SK-N-MC (cell line): ENCODE data around the gene MRPS30.
A peak's percentile ranks its signal among the peaks of the same experiment; 100 is the strongest.
"Not testable (repeated sequence)": the region's sequence is repeated elsewhere in the genome, so short reads cannot be mapped to it uniquely, and the experiment has no call there.

Experiments
- DNase-seq: peaks from one replicate; pipeline ENCODE4 v3.0.0-alpha.2; 2011; ENCODE audit warnings: low read depth, low spot score
- H3K27ac ChIP-seq: fragments of 200-600 bp; sonication (generic); 2 replicates; pipeline ENCODE4 v1.5.1; 2016; ENCODE audit warnings: mixed run types
- H3K36me3 ChIP-seq: fragments of 200-600 bp; sonication (generic); 2 replicates; pipeline ENCODE4 v1.6.1; 2017; ENCODE audit warnings: antibody characterized with exemption, low read length, mixed read lengths; ENCODE audit not compliant: insufficient read depth
- H3K4me3 ChIP-seq: fragments of 200-600 bp; sonication (generic); 2 replicates; pipeline ENCODE4 v1.5.1; 2016
- H3K9ac ChIP-seq: fragments of 200-600 bp; sonication (generic); 2 replicates; pipeline ENCODE4 v1.8.0; 2017; ENCODE audit warnings: mixed run types, mixed read lengths; ENCODE audit not compliant: insufficient read length
- H3K9me3 ChIP-seq: fragments of 200-600 bp; sonication (generic); 2 replicates; pipeline ENCODE4 v1.6.1; 2017; ENCODE audit warnings: low read depth, mild to moderate bottlenecking, antibody characterized with exemption, low read length, moderate library complexity, mixed read lengths
- EZH2 ChIP-seq: fragments of 200-600 bp; sonication (generic); IDR thresholded peaks from one replicate; pipeline ENCODE4 v1.6.1; 2017; ENCODE audit warnings: antibody characterized with exemption
- FOXP2 ChIP-seq: optimal IDR thresholded peaks from 2 replicates; pipeline ENCODE3; 2011; ENCODE audit warnings: mild to moderate bottlenecking, moderate library complexity; ENCODE audit not compliant: insufficient read depth; ENCODE audit errors: extremely low read length, control extremely low read depth
- POLR2AphosphoS5 ChIP-seq: IDR thresholded peaks from 2 replicates; pipeline ENCODE4 v1.6.1; 2012; ENCODE audit warnings: mild to moderate bottlenecking, low read depth, low read length, borderline replicate concordance

The MRPS30 gene

DNA sequence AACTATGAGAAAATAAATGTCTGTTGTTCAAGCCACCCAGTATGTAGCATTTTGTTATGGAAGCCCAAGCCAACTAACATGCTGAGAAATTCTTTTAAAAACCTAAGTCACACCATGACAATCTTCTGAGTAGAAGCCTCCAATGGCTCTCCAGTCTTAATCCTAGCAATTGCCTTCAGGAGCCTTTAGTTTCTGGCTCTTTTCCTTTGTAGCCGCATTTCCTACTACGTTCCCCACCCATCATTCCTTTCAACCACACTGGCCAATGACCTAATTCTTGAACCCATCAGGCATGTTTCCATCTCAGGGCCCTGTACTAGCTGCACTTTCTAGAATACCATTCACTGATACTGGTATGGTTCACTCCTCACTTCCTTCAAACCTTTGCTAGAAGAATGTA is 2.1 kb upstream of the MRPS30 start:
- TF ChIP-seq FOXP2 = no peak
- no peak for TF ChIP-seq POLR2AphosphoS5
- no peak for TF ChIP-seq EZH2
- H3K36me3 ChIP-seq = peaks cover 10% of the 10 kb centered on the region
- no peak overlapping the region for H3K27ac ChIP-seq
- no peak overlapping the region for H3K9ac ChIP-seq
- H3K9me3 ChIP-seq = no peaks in the 10 kb centered on the region
- DNase-seq = no peak
- no peak overlapping the region for H3K4me3 ChIP-seq

DNA sequence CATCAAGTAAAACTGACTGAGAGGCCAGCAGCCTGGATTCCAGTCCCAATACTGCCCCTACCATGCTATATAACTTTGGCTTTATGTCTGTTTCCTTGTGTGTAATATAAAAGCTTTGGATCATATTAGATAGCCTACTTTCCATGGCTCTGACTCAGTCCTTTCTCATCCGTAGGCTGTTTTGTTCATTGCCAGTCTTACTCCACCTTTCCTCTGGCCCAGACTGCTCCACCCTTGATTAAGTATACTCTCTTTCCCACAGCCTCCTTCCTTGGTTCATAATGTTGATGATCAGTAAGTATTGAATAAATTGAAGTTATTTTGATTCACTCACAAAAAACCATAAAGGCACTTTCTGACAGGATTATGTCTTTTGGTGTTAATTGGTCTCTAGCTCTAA is 1.5 kb upstream of the MRPS30 start:
- Histone ChIP-seq H3K36me3 (peaks cover 16% of the 10 kb centered on the region), H3K9ac (no peak overlapping the region), H3K27ac (no peak overlapping the region), H3K4me3 (no peak overlapping the region), H3K9me3 (no peaks in the 10 kb centered on the region)
- no peak for DNase-seq
- TF ChIP-seq EZH2 = no peak
- TF ChIP-seq FOXP2 = no peak
- TF ChIP-seq POLR2AphosphoS5 = no peak

DNA sequence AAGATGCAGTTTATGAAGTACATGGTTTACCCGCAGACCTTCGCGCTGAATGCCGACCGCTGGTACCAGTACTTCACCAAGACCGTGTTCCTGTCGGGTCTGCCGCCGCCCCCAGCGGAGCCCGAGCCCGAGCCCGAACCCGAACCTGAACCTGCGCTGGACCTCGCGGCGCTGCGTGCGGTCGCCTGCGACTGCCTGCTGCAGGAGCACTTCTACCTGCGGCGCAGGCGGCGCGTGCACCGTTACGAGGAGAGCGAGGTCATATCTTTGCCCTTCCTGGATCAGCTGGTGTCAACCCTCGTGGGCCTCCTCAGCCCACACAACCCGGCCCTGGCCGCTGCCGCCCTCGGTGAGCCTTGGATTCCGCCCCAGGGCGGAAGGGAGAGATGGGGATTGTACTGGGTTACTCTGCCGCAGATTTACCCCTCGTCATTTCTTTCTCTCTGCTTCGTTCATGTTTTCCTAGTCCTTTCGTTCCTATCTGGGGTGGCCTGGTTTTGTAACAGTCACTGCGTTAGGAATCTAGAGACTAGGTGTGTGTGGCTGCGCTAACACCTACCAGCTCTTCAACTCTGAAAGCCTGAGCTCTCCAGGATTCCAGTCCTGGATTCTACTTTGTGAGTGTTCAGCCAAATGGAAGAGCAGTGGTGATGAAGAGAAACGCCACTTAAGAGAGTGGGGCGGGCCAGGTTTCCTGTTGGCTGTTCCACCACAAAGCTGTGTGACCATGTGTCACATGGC is 638 bp downstream of the MRPS30 start:
- DNase-seq = no peak
- H3K9me3 ChIP-seq = no peaks in the 10 kb centered on the region
- TF ChIP-seq POLR2AphosphoS5 (no peak; the same call in 1 of the 2 replicates), FOXP2 (no peak), EZH2 (no peak)
- H3K9ac ChIP-seq = peak overlapping the region; percentile 84
- H3K36me3 ChIP-seq = peaks cover 37% of the 10 kb centered on the region
- peak overlapping the region; percentile 54; the same call in 1 of the 2 replicates for H3K27ac ChIP-seq
- peak overlapping the region; percentile 99 for H3K4me3 ChIP-seq

DNA sequence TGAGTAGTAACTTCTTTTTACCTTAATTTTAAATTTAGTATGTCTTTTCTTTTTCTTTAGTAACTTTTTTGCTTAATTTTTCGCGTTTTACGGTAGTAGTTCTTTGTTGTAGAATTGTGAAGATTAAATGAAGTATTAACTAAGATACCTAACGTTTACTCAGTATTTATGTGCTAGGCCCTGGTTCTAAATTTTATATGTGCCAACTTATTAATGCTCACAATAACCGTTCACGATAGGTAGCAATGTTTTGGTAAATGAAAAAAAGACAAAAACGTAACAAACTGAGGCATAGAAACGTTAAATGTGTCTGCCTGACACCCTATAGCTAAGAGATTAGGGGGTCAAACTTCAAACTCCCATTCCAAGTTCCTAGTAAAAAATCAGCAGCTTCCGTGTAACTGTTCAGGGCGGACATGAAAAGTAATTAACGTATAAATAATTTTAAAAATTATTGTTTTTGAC is 1.2 kb downstream of the MRPS30 start:
- TF ChIP-seq POLR2AphosphoS5 = no peak
- TF ChIP-seq FOXP2 = no peak
- no peak for TF ChIP-seq EZH2
- no peak overlapping the region for H3K27ac ChIP-seq
- no peaks in the 10 kb centered on the region for H3K9me3 ChIP-seq
- peak overlapping the region; percentile 99 for H3K4me3 ChIP-seq
- peak overlapping the region; percentile 84 for H3K9ac ChIP-seq
- DNase-seq = no peak
- H3K36me3 ChIP-seq = peaks cover 43% of the 10 kb centered on the region

DNA sequence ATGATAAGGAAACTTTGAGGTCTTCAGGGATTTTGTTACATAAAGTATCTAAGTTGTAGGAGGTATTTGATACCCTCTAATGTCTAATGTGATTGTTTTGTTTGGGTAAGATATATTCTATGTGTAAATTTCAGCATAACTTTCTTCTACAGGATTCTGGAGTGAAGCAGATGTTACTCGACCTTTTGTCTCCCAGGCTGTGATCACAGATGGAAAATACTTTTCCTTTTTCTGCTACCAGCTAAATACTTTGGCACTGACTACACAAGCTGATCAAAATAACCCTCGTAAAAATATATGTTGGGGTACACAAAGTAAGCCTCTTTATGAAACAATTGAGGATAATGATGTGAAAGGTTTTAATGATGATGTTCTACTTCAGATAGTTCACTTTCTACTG is 6.0 kb downstream of the MRPS30 start:
- H3K4me3 ChIP-seq = no peak overlapping the region
- H3K9me3 ChIP-seq = no peaks in the 10 kb centered on the region
- H3K9ac ChIP-seq = no peak overlapping the region
- TF ChIP-seq POLR2AphosphoS5 (no peak), FOXP2 (no peak), EZH2 (no peak)
- no peak overlapping the region for H3K27ac ChIP-seq
- DNase-seq = no peak
- H3K36me3 ChIP-seq = peaks cover 83% of the 10 kb centered on the region

DNA sequence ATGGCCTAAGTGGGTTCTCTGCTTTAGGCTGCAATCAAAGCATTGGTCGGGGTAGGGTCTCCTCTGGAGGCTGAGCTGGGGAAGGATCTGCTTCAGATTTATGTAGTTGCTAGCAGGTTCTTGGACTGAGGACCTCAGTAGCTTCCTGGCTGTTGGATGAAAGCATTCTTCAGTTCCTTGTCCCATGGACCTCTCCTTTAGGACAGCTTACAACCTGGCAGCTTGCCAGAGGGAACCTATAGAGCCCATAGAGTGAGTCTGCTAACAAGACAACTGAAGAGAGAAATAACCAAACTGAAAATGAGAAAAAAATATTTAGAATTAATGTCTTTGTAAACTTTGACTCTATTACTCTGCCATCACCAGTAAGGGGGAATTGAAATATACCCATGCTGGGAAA is 12.4 kb downstream of the MRPS30 start:
- Histone ChIP-seq H3K9ac (no peak overlapping the region), H3K36me3 (peaks cover 68% of the 10 kb centered on the region), H3K27ac (no peak overlapping the region), H3K4me3 (no peak overlapping the region), H3K9me3 (no peaks in the 10 kb centered on the region)
- DNase-seq = no peak
- TF ChIP-seq POLR2AphosphoS5 (no peak), EZH2 (no peak), FOXP2 (no peak)

DNA sequence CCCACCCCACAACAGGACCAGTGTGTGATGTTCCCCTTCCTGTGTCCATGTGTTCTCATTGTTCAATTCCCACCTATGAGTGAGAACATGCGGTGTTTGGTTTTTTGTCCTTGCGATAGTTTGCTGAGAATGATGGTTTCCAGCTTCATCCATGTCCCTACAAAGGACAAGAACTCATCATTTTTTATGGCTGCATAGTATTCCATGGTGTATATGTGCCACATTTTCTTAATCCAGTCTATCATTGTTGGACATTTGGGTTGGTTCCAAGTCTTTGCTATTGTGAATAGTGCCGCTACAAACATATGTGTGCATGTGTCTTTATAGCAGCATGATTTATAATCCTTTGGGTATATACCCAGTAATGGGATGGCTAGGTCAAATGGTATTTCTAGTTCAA is 15.9 kb downstream of the MRPS30 start:
- not testable (repeated sequence) for H3K4me3 ChIP-seq, H3K9me3 ChIP-seq, DNase-seq, H3K9ac ChIP-seq, H3K27ac ChIP-seq
- H3K36me3 ChIP-seq = peaks cover 46% of the 10 kb centered on the region

DNA sequence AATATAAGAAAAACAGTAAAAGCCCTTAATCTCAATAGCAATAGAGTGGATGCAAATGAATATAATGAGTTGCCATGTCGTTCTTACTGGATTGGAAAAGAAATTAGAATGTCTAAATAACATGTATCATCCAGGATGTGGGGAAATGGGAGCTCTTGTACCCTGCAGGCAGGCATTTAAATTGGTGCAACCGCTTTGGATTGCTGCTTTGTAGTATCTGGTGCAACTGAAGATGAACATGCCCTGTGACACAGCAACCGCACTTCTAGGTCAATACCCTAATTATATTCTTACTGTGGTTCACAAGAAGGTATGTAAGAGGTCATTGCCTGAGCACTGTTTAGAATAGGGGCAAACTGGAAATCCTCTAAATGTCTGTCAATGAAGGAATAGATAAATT is 18.9 kb downstream of the MRPS30 start:
- Histone ChIP-seq H3K9me3 (no peaks in the 10 kb centered on the region), H3K27ac (no peak overlapping the region), H3K36me3 (peaks cover 19% of the 10 kb centered on the region), H3K4me3 (no peak overlapping the region), H3K9ac (no peak overlapping the region)
- DNase-seq = no peak
- TF ChIP-seq EZH2 = no peak
- TF ChIP-seq POLR2AphosphoS5 = no peak
- no peak for TF ChIP-seq FOXP2

DNA sequence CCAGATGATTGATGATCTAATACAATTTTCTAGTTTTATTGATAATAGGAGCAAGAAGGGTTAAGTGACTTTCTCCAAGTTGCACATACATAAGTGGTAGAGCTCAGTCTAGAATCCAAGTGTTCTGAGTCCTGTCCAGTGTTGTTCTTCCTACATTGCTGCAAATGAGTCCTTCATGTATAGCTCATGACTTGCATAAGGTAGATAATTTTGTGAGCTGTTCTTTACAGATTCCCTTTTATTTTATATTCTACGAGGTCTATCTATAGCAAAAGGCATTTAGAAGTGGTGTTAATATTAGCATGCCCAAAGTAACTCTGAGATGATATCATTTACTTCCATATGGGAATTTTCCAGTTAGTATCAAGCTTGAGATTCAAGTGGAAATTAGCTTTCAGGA is 20.0 kb downstream of the MRPS30 start:
- peaks cover 16% of the 10 kb centered on the region for H3K36me3 ChIP-seq
- TF ChIP-seq POLR2AphosphoS5 (no peak), EZH2 (no peak)
- H3K4me3 ChIP-seq = no peak overlapping the region
- no peak for DNase-seq
- no peaks in the 10 kb centered on the region for H3K9me3 ChIP-seq
- no peak overlapping the region for H3K27ac ChIP-seq
- H3K9ac ChIP-seq = no peak overlapping the region
